GM12892 (cell line): ENCODE measurements around the gene STPG3.

Experiments
- POLR2A ChIP-seq: IDR thresholded peaks from 2 replicates; pipeline ENCODE4 v1.6.1; 2011; ENCODE audit warnings: low read depth, low read length, control low read depth
- POLR2AphosphoS5 ChIP-seq: IDR thresholded peaks from 2 replicates; pipeline ENCODE4 v1.6.1; 2011; ENCODE audit warnings: low read depth, low read length, control low read depth
- TAF1 ChIP-seq: IDR thresholded peaks from 2 replicates; pipeline ENCODE4 v1.6.1; 2011; ENCODE audit warnings: low read depth, mild to moderate bottlenecking, control low read depth, low read length, borderline replicate concordance

DNA sequence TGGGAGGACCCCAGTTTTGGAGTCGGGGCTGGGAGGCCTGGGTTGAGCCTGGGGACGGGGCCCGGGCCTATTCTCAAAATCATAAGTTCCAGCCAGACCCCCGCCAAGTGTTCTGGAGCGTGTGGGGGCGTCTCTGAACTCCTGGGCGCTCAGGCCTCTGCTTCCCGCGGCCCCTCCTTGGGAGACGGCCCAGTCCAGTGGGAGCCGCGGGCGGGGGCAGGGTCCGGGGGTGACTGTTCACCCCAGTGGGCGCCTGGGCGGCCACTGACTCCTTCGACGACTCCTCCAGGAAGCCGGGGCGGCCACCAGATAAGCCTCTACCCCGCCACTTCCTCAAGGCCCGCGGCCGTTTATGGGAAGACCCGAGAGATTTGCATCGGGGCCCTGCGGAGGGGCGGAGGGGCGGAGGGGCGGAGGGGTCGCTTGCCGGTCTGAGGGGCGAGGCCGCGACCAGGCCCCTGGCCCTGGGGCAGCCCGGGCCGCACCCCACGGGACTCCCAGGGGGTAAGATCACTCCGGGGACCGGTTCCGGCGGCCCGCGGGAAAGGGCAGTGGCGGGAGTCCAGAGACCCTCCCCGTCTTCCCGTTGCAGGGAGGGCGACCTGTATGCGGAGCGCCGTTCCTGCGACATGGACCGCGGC lies 27.1 kb downstream of the STPG3 start:
- no peak for TF ChIP-seq POLR2AphosphoS5
- no peak for TF ChIP-seq POLR2A
- no peak for TF ChIP-seq TAF1
